Astrocyte of the cerebellum (primary cell): ENCODE results near the gene NCCRP1.

Source experiments
- DNase-seq: peaks from one replicate; pipeline ENCODE4 v3.0.0-alpha.2; 2011; ENCODE audit warnings: low read depth
- H3K4me3 ChIP-seq: 2 replicates; pipeline ENCODE4 v1.5.1; 2011; ENCODE audit warnings: mild to moderate bottlenecking, low read depth, low read length, moderate library complexity
- in situ Hi-C: cut with HindIII; loops from 2 replicates; pipeline ENCODE4 v1.10.0; 2017; ENCODE audit warnings: low sequenced_read_pairs
- TF ChIP-seq, protein P1 (sequence below): IDR thresholded peaks from 2 replicates; pipeline ENCODE4 v1.5.1; 2012; ENCODE audit warnings: low read length, low read depth, moderate library complexity, mild to moderate bottlenecking; ENCODE audit errors: missing control alignments

NCCRP1 gene

DNA sequence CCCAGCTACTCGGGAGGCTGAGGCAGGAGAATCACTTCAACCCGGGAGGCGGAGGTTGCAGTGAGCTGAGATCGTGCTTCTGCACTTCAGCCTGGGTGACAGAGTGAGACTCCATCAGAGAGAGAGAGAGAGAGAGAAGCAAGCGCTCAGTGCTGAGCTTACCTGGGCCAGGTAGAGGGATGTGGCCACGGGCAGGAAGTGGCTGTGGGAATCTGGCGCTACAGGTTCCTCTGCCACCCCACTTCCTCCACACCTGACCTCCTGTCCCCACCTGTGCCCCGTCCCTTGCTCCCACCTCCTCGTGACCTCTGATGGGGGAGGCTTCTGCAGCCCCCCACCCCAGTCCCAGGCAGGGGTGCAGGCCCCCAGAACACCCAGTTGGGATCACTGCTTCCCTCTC lies 1.0 kb upstream of the NCCRP1 start:
- no peak overlapping the region for H3K4me3 ChIP-seq
- in situ Hi-C loops, result no loop called here

DNA sequence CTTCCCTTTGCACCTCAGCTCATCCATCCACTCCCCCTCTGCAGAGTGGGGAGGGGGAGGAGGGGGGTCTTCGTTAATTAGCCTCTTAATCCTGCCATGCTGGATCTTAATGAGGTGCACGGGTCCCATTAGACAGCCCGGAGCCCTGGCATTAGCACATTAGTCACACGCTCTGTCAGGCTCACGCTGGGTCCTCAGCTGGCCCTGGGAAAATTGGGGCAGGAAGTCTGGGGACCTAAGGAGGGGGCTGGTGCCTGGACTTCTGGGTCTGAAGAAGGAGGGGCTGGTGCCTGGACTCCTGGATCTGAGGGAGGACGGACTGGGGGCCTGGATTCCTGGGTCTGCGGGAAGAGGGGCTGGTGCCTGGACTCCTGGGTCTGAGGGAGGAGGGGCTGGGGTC lies 444 bp upstream of the NCCRP1 start:
- TF ChIP-seq, protein P1, sequence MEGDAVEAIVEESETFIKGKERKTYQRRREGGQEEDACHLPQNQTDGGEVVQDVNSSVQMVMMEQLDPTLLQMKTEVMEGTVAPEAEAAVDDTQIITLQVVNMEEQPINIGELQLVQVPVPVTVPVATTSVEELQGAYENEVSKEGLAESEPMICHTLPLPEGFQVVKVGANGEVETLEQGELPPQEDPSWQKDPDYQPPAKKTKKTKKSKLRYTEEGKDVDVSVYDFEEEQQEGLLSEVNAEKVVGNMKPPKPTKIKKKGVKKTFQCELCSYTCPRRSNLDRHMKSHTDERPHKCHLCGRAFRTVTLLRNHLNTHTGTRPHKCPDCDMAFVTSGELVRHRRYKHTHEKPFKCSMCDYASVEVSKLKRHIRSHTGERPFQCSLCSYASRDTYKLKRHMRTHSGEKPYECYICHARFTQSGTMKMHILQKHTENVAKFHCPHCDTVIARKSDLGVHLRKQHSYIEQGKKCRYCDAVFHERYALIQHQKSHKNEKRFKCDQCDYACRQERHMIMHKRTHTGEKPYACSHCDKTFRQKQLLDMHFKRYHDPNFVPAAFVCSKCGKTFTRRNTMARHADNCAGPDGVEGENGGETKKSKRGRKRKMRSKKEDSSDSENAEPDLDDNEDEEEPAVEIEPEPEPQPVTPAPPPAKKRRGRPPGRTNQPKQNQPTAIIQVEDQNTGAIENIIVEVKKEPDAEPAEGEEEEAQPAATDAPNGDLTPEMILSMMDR, result no peak
- DNase-seq, result no peak
- in situ Hi-C loops, result no loop called here
- H3K4me3 ChIP-seq, result no peak overlapping the region

More for the DNA sequence above, 1.0 kb upstream of the NCCRP1 start:
- TF ChIP-seq, protein P1, result no peak
- no peak for DNase-seq

DNA sequence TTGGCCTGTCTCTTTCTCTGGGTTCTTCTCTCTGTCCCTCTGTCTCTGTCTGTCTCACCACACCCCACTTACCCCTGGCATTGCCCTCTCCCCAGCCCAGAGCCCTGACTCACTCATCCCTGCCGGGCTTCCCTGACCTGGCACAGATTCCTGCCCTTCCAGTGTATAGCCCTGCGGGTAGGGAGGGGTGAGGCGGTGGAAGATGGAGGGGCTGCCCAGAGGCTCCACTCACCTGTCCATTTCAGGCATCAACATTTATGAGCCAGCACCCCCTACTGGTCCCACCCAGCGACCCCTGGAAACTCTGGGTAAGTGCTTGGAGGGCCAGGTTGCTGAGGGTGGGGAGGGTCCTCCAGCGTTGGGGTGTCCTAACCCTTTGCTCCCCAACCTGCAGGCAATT lies 1.0 kb downstream of the NCCRP1 start:
- TF ChIP-seq, protein P1, result no peak
- in situ Hi-C loops, result no loop called here
- DNase-seq, result no peak
- H3K4me3 ChIP-seq, result no peak overlapping the region

DNA sequence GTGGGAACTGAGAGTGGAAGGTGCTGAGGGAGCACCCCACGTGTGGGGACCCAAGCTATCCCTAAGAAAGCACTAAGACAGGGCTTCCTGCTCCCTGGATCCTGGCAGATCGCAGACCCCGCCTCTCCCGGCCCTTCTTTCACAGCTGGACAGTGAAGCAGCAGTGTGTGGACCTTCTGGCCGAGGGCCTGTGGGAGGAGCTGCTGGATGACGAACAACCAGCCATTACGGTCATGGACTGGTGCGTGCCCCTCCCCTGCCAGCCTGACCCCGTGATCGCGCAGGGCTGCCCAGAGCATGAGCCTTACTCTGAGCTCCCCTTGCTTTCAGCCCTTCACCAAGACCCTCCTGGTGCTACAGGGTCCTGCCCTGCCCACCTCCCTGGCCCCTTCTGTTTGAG lies 2.3 kb downstream of the NCCRP1 start:
- TF ChIP-seq, protein P1, result no peak
- no peak for DNase-seq
- in situ Hi-C loops, result no loop called here
- no peak overlapping the region for H3K4me3 ChIP-seq

DNA sequence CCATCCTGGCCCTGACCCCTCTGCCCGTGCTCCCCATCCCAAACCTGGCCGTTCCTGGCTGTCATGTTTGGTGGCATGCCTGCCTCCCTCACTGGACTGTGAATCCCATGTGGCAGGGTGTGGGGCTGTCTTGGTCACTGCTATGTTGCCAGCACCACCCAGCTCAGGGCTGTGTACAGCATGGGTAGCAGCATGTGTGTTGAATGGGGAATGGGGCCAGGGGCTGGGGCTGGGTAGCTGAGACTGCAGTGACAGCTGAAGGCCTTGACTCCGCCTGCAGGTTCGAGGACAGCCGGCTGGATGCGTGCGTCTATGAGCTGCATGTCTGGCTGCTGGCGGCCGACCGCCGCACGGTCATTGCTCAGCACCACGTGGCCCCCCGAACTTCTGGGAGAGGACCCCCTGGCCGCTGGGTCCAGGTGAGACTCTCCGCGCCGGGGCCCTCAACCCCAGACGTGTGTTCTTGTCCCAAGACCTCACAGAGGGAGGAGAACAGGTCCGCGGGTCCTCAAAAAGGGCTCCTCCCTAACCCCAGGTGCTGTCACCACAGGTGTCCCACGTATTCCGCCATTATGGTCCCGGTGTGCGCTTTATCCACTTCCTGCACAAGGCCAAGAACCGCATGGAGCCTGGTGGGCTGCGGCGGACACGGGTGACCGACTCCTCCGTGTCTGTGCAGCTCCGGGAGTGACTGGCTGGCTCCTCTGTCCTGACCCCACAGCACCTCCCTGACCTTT lies 3.5 kb downstream of the NCCRP1 start:
- no peak overlapping the region for H3K4me3 ChIP-seq
- DNase-seq, result no peak
- in situ Hi-C loops, result no loop called here
- TF ChIP-seq, protein P1, result no peak

DNA sequence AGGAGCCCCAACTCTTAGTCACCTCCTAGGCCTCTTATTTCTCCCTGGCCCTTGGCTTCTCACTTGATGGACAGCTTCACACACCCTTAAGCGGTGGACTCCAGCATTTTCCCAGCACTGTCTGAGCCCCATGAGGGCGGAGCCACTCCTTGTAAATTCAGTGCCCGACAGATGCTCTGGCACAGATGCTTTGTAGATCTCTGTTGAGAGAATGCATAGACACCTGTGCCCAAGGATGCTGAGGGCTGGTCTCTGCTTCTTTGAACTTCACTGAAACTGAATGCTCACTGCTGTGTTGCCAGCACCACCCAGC lies 4.0 kb downstream of the NCCRP1 start:
- DNase-seq, result no peak
- in situ Hi-C loops, result no loop called here
- TF ChIP-seq, protein P1, result no peak
- H3K4me3 ChIP-seq, result no peak overlapping the region
